ENCODE measurements around the gene PIN1.

The PIN1 gene

GRCh38 chr19:9857076-9857721, 22.1 kb downstream of the PIN1 start:
- DNase-seq = no peak

- DNase-seq = no peak
Observed at GRCh38 chr19:9857920-9858746, 23.0 kb downstream of the PIN1 start.

GRCh38 chr19:9858766-9859165, 23.6 kb downstream of the PIN1 start:
- no peak for DNase-seq

GRCh38 chr19:9860407-9860806, 25.3 kb downstream of the PIN1 start:
- DNase-seq = no peak

- no peak for DNase-seq
Observed at GRCh38 chr19:9861503-9861902, 26.4 kb downstream of the PIN1 start.

- no peak for DNase-seq
Observed at GRCh38 chr19:9862938-9863337, 27.8 kb downstream of the PIN1 start.

- no peak for DNase-seq
Observed at GRCh38 chr19:9863759-9864158, 28.6 kb downstream of the PIN1 start.

- DNase-seq = no peak
Observed at GRCh38 chr19:9865732-9866501, 30.8 kb downstream of the PIN1 start.

GRCh38 chr19:9868983-9869617, 34.0 kb downstream of the PIN1 start:
- peak; percentile 13 for DNase-seq

GRCh38 chr19:9871626-9872338, 36.7 kb downstream of the PIN1 start:
- DNase-seq = no peak

- no peak for DNase-seq
Observed at GRCh38 chr19:9872618-9873242, 37.6 kb downstream of the PIN1 start.

- DNase-seq = no peak
Observed at GRCh38 chr19:9875031-9875627, 40.0 kb downstream of the PIN1 start.

GRCh38 chr19:9875796-9876195, 40.7 kb downstream of the PIN1 start:
- no peak for DNase-seq

GRCh38 chr19:9877780-9878510, 42.8 kb downstream of the PIN1 start:
- DNase-seq = no peak

GRCh38 chr19:9878511-9879196, 43.5 kb downstream of the PIN1 start:
- no peak for DNase-seq

GRCh38 chr19:9881720-9882119, 46.6 kb downstream of the PIN1 start:
- DNase-seq = peak; percentile 98

GRCh38 chr19:9883231-9883758, 48.2 kb downstream of the PIN1 start:
- DNase-seq = peak; percentile 95

GRCh38 chr19:9883764-9884163, 48.6 kb downstream of the PIN1 start:
- peak; percentile 74 for DNase-seq

GRCh38 chr19:9885077-9885552, 50.0 kb downstream of the PIN1 start:
- DNase-seq = no peak

Measured in NCI-H82 (cell line).